LNCAP (cell line): Measurements from ENCODE around the gene HGF.

Experiments used
- CTCF ChIP-seq: fragments of 450-650 bp; IDR thresholded peaks from 2 replicates; pipeline ENCODE4 v1.5.1; 2017; ENCODE audit warnings: mild to moderate bottlenecking

HGF gene

DNA sequence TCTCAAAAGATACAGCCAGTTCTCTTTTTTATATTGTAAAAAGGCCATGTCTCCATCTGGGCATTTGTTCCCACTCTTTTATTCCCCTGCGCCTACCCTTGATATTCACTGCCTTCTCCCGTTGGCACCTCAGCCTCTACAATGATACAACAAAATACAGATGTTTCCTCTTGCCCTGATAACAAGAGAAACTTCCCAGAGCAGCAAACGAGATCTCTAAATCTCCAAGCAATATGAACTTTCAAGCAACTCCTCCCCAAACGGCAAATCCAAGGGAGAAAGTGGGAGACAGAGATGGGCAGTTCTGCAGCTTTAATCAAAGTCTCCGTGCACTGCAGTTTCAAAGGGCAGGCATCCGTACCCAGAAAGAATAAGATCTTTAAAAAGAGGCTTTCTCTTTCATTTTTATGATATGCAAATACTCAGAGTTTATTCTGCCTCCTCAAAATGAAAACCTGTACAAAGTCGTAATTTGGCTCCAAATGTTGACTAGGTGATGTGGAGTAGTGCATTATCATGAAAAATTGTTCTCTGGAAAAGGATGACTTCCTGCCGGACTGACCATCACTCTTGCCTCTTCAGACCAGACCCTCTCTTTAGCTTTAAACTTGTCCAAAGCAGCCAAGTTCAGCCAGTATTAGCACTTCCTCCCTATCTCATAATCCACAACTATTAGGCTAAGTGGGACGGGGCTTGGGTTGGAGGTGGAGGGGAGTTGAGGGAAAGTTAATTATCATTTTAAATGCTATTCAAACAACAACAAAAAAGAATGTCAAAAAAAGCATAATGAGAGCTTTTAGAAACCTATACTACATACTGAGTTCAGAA, 682 bp downstream of the HGF start:
- no peak for TF ChIP-seq CTCF

DNA sequence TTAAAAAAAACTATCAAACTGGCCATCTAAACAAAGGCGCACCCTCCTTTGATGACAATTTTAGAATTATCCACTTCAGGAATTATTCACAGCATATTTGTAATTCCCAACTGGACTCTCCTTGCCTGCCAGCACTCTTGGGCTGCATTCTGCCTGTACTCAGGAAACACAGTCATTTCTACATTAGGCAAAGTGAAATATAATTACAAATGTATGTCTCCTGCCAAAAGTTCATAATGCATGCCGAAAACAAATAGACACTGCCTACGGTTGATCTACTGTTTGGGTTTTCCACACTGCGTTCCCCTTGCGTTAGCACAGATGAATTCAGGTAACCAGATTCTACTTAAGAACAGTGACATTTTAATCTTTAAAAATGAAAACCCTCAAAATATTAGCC, 1.9 kb downstream of the HGF start:
- no peak for TF ChIP-seq CTCF

DNA sequence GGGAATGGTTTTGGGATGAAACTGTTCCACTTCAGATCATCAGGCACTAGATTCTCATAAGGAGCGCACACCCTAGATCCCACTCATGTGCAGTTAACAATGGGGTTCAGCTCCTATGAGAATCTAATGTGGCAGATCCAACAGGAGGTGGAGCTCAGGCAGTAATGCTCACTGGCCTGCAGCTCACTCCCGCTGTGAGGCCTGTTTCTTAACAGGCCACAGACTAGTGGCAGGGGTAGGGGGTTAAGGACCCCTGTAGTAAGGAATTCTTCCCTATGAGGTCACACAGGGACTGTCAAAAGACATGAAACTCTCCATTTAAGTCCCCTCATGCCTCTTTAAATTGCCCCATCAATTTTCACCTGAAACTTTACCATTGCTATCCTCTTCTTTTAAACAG, 8.0 kb downstream of the HGF start:
- no peak for TF ChIP-seq CTCF

DNA sequence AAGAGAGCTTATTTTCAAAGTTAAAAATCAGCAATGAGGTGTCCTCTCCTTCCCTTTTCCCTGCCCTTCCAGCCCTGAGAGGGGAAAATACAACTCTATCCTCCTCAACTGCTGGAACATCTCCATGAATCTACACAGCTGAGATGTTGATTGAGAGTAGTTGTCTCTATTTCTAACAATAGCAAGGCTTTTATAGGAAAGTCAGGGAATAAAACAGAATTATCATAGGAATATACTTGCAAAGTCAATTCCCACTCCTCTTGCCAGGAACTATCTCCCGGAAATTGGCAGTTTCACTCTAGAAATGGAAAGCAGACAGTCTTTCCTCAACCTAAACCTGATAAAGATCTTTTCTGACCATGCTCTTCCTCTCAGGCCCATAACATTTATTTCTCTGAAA, 8.8 kb downstream of the HGF start:
- no peak for TF ChIP-seq CTCF

DNA sequence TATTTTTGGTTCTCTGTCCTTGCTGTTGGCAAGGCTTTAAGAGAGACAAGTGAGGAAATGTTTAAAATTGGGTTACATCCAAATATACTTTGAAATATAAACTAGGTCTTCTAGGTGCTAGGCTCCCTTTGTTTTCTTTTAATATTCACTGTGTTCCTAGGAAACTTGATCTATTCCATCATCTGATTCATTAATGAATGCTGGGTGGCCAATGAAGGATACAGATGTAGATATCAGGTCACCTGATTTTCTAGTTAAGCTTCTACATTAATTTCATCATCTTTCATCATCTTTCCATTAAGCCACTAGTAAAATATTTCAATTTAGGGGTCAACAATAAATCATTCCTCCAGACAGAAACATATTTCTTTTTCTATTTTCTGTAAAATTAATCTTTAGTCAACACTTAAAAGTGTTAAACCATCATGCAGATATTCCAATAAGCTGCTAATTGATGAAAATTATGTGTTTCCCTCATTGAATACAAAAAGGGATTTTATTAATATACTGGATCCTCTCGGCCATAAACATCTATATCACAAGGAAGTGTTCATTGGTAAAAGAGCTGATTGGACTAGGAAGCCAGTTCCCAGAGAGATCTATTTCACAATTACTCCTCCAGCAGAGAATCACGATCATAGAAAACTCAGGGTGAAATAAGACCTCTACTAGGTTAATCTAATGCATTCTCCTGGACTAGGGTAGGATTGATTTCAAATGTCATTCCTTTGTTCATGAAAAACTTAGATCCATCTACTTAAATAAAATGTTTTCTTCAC, 14.7 kb downstream of the HGF start:
- TF ChIP-seq CTCF: no peak

DNA sequence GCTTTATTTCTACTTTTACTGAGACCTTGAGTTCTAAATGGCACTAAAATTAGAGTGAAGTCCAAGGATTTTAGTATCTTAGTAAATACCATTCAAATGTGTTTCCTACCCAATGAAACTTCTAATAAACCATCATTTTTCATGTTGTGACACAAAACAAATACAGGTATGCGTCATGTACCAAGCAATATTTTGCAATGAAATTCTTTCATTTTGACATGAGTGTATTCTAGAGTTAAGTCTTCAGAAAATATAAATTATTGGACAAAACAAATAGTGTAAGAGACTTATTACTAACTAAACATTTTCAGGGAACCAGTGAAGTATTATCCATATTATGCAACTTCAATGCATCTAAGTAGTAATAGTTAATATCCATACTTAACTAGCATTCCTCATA, 16.5 kb downstream of the HGF start:
- TF ChIP-seq CTCF: no peak

GRCh38 chr7:81752318-81752714, 17.5 kb downstream of the HGF start:
- TF ChIP-seq CTCF: no peak
